ENCODE data around the gene ERICH4. TPM values are rescaled to one million over a fixed set of nuclear protein-coding genes. Genes with fewer than 3 reads are reported as not detected.
"Not testable (repeated sequence)": the region's sequence is repeated elsewhere in the genome, so short reads cannot be mapped to it uniquely, and the experiment has no call there.

ERICH4 gene
- polyA plus RNA-seq, 4 donors: 2.3 to 6.3 (median 5.0) TPM

- not testable (repeated sequence) for DNase-seq (ENCODE audit: low read depth in 4 of 4, low spot score in 3 of 4)
Measured at GRCh38 chr19:41463257-41464256, 20.6 kb downstream of the ERICH4 start.

DNA sequence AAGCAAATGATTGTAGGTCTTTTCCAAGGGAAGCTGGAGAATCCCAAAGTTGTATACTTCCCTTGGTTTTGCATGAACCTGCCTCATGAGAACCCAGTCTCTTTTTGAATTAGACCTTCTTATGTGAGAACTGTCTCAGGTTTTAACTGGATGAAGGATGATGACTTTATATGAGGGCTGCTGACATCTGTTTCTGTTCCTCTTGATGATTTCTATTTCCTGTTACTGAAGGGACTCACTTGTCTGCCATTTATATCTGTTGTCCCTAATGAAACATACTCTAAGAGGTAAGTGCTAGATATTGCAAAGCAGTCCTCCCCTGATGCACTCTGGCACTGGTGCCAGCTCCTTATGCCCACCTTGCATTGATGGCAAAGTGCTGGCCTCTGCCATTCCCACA is 33.6 kb downstream of the ERICH4 start:
- DNase-seq (ENCODE audit: low read depth in 4 of 4, low spot score in 3 of 4): no peak

- DNase-seq (ENCODE audit: low read depth in 4 of 4, low spot score in 3 of 4): no peak
Measured at GRCh38 chr19:41478171-41478570, 35.2 kb downstream of the ERICH4 start.

GRCh38 chr19:41478875-41479756 is 36.2 kb downstream of the ERICH4 start:
- no peak for DNase-seq (ENCODE audit: low read depth in 4 of 4, low spot score in 3 of 4)

GRCh38 chr19:41479757-41480191 is 36.8 kb downstream of the ERICH4 start:
- no peak for DNase-seq (ENCODE audit: low read depth in 4 of 4, low spot score in 3 of 4)

DNA sequence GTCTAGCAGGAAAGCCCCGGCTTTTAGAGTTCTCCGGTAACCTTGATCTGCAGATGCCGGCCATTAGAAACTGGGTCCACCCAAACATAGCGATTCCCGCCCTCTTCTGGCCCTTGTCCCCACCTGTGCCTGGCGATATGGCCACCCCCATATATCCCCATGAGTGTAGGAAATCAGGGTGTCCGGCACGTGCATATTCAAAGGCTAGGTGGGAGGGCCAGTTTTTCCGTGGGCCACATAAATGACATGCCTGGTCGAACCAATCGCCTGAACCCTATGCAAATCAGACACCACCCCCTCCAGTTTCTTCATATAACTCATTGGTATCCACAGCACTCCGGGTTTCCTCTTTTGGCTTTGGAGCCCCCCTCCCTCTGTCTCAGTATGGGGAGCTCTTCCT is 37.4 kb downstream of the ERICH4 start:
- no peak for DNase-seq (ENCODE audit: low read depth in 4 of 4, low spot score in 3 of 4)

DNA sequence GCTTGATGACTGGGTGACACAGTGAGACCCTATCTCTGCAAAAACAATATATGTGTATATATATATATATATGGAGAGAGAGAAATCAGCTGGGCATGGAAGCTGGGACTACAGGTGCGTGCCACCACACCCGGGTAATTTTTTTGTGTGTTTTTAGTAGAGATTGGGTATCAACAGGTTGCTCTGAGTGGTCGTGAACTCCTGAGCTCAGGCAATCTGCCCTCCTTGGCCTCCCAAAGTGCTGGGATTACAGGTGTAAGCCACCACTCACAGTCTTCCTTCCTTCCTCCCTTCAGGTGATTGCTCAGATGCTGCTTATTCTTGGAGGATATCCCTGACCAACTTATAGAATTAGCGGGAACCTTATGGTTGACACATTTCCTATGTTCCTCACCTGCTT is 41.9 kb downstream of the ERICH4 start:
- DNase-seq (ENCODE audit: low read depth in 4 of 4, low spot score in 3 of 4): no peak

DNA sequence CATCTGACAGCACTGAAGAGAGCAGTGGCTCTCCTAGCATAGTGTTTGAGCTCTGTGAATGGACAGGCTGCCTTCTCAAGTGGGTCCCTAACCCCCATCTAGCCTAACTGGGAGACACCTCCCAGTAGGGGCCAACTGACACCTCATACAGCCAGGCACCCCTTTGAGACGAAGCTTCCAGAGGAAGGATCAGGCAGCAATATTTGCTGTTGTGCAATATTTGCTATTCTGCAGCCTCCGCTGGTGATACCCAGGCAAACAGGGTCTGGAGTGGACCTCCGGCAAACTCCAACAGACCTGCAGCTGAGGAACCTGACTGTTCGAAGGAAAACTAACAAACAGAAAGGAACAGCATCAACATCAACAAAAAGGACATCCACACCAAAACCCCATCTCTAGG is 44.0 kb downstream of the ERICH4 start:
- DNase-seq (ENCODE audit: low read depth in 4 of 4, low spot score in 3 of 4): not testable (repeated sequence)

DNA sequence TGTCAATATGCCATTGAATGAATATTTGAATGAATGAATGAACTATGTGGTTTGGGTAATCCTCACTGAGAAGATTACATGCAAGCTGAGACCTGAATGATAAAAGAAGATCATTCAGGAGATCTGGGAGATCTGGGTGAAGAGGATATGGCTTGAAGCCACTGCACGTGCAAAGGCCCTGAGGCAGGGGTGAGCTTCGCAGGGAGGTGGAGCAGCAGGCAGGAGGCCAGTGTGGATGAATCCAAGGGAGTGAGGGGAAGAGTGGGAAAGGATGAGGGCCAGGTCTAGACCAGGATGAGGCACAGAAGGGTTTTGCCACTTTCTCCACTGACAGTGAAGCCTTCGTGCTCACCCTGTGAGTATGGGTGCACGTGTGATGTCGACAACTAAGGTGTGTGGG is 49.9 kb downstream of the ERICH4 start:
- no peak for DNase-seq (ENCODE audit: low read depth in 4 of 4, low spot score in 3 of 4)

Other genes starting within 250 kb of the ERICH4 start
- under 1 TPM; 0.22 to 0.64 (median 0.42) TPM for gene CYP2S1, start 249.9 kb upstream of the ERICH4 start, polyA plus RNA-seq (ENCODE audit: insufficient read length in 4 of 4)
- gene AXL, start 223.9 kb upstream of the ERICH4 start, polyA plus RNA-seq (ENCODE audit: insufficient read length in 4 of 4): 10 to 100 TPM; 30.9 to 34.9 (median 32.5) TPM
- gene HNRNPUL1, start 178.8 kb upstream of the ERICH4 start, polyA plus RNA-seq (ENCODE audit: insufficient read length in 4 of 4): 100 to 1,000 TPM; 202 to 215 (median 206) TPM
- gene CCDC97, start 133.0 kb upstream of the ERICH4 start, polyA plus RNA-seq (ENCODE audit: insufficient read length in 4 of 4): 10 to 100 TPM; 33.1 to 36.2 (median 34.5) TPM
- 10 to 100 TPM; 24.0 to 37.9 (median 30.5) TPM for gene TGFB1, start 89.2 kb upstream of the ERICH4 start, polyA plus RNA-seq (ENCODE audit: insufficient read length in 4 of 4)
- 10 to 100 TPM in 1 of 4 donors, 1 to 10 TPM in 3; 5.8 to 10.1 (median 6.3) TPM for gene B9D2, start 79.0 kb upstream of the ERICH4 start, polyA plus RNA-seq (ENCODE audit: insufficient read length in 4 of 4)
- 10 to 100 TPM in 2 of 4 donors, 1 to 10 TPM in 2; 9.1 to 14.2 (median 10.1) TPM for gene TMEM91, start 66.6 kb upstream of the ERICH4 start, polyA plus RNA-seq (ENCODE audit: insufficient read length in 4 of 4)
- gene EXOSC5, start 45.8 kb upstream of the ERICH4 start, polyA plus RNA-seq (ENCODE audit: insufficient read length in 4 of 4): 10 to 100 TPM; 14.3 to 21.4 (median 16.3) TPM
- gene BCKDHA, start 45.3 kb upstream of the ERICH4 start, polyA plus RNA-seq (ENCODE audit: insufficient read length in 4 of 4): 10 to 100 TPM; 26.8 to 59.4 (median 29.0) TPM
- 1 to 10 TPM; 3.3 to 6.5 (median 5.3) TPM for gene B3GNT8, start 15.8 kb upstream of the ERICH4 start, polyA plus RNA-seq (ENCODE audit: insufficient read length in 4 of 4)
- gene DMAC2, start 3.2 kb upstream of the ERICH4 start, polyA plus RNA-seq (ENCODE audit: insufficient read length in 4 of 4): 10 to 100 TPM; 58.2 to 62.1 (median 59.2) TPM
- gene CEACAM21, start 133.0 kb downstream of the ERICH4 start, polyA plus RNA-seq (ENCODE audit: insufficient read length in 4 of 4): 1 to 10 TPM in 2 of 4 donors, under 1 TPM in 2; 0.80 to 2.1 (median 1.3) TPM
- gene CEACAM4, start 183.9 kb downstream of the ERICH4 start, polyA plus RNA-seq (ENCODE audit: insufficient read length in 4 of 4): under 1 TPM in 1 of 4 donors, not detected in 3; 0.16 TPM
- not detected for gene CEACAM7, start 245.1 kb downstream of the ERICH4 start, polyA plus RNA-seq (ENCODE audit: insufficient read length in 4 of 4)

Measured in right renal pelvis (tissue), 4 donors.